Measurements from ENCODE around the gene PER3.

The PER3 gene

GRCh38 chr1:7783826-7784491 is at the start of gene PER3:
Gene PER3, plus strand, starts transcription at chr1:7784291. Its CDS starts 587 bp downstream, at chr1:7784878.
- peak; percentile 92 for DNase-seq (ENCODE audit: low read depth in 2 of 2)

- no peak for DNase-seq (ENCODE audit: low read depth in 2 of 2)
Observed at GRCh38 chr1:7738044-7738443, 46.0 kb upstream of the PER3 start.

GRCh38 chr1:7743346-7743745 is 40.7 kb upstream of the PER3 start:
- DNase-seq (ENCODE audit: low read depth in 2 of 2), result no peak

DNA sequence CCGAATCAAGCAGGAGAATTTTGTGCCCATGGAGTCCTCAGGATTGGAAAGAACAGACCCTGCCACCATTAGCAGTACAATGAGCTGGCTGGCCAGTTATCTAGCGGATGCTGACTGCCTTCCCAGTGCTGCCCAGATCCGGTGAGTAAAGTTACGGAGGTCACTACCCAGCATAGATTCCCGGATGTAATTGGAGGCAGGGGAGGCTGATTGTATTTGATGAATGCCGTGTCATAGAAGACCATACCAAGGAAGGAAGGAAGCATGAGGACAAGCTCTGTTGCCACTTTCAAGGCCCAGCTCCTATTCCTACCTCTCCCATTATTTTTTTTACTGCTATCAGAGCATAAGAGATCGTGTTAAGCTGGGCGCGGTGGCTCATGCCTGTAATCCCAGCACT is 39.2 kb upstream of the PER3 start:
- DNase-seq (ENCODE audit: low read depth in 2 of 2), result no peak

DNA sequence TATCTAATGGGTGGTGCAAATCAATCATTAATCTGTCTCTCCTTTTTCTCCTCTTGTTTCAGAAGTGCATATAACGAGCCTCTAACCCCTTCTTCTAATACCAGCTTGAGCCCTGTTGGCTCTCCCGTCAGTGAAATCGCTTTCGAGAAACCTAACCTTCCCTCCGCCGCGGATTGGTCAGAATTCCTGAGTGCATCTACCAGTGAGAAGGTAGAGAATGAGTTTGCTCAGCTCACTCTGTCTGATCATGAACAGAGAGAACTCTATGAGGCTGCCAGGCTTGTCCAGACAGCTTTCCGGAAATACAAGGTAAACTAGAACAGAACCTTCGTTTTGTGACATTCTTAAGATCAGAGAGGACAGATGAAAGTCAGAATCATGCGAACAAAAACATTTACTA is 38.3 kb upstream of the PER3 start:
- DNase-seq (ENCODE audit: low read depth in 2 of 2), result no peak

GRCh38 chr1:7747605-7748004 is 36.5 kb upstream of the PER3 start:
- no peak for DNase-seq (ENCODE audit: low read depth in 2 of 2)

- DNase-seq (ENCODE audit: low read depth in 2 of 2), result no peak
Observed at GRCh38 chr1:7749126-7749525, 35.0 kb upstream of the PER3 start.

GRCh38 chr1:7751174-7751573 is 32.9 kb upstream of the PER3 start:
- DNase-seq (ENCODE audit: low read depth in 2 of 2), result no peak

- peak; percentile 20 to 24 for DNase-seq (ENCODE audit: low read depth in 2 of 2)
Observed at GRCh38 chr1:7752512-7753417, 31.3 kb upstream of the PER3 start.

DNA sequence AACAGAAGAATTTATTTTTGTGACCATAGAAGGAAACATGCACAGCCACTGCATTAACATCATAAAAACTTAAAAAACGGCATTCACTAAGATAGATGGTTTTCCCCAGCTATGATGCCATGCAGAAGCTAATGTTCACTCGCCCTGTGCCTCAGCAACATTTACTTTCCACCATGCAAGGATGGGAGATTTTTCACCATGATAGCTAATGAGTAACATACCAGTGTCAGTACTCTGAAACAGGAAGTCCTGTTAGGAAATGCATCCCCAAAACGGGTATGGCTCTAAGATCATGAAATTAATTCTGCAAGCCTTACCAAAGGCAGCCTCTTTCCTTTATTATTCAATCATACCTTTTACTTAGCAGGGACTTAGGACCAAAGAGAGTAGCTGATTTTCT is 30.4 kb upstream of the PER3 start:
- no peak for DNase-seq (ENCODE audit: low read depth in 2 of 2)

DNA sequence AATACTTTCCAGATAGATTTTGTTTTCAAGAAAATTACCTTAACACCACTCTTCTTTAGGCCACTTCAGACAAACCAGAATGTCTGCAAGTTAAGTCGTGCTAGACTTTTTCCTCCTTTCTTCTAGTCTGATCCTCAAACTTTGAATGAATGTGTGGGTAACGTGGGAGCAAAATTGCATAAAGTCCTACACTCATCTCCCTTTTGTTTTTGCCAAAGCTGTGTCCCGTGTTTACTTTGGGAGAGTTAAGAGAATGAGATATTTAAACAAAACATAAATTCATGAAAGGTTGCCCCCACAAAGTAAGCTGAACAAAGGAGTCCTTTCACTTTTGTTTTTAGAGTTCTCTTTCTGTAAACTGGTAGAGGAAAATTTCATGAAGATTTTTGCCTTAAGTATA is 29.9 kb upstream of the PER3 start:
- no peak for DNase-seq (ENCODE audit: low read depth in 2 of 2)

GRCh38 chr1:7755448-7755847 is 28.6 kb upstream of the PER3 start:
- no peak for DNase-seq (ENCODE audit: low read depth in 2 of 2)

DNA sequence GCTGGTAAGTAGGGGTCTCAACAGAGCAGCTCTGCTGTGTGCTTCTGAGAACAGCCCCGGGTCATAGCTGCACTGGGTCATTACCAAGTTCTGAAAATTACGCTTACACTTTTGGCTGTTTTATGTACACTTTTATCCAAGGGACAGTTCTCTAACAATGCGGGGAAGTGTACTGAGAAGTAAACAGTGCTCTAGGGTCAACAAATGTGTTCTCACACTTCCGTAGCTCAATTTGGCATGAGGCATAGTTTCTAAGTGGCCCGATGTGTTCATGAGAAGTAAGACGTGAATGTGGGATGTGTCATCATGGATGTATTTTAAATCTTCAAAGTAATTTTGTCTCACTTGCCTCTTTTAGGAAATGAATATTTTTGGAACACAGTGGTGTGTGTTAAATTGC is 23.8 kb upstream of the PER3 start:
- DNase-seq (ENCODE audit: low read depth in 2 of 2), result no peak

- DNase-seq (ENCODE audit: low read depth in 2 of 2), result no peak
Observed at GRCh38 chr1:7761103-7761502, 23.0 kb upstream of the PER3 start.

GRCh38 chr1:7767176-7767575 is 16.9 kb upstream of the PER3 start:
- no peak for DNase-seq (ENCODE audit: low read depth in 2 of 2)

DNA sequence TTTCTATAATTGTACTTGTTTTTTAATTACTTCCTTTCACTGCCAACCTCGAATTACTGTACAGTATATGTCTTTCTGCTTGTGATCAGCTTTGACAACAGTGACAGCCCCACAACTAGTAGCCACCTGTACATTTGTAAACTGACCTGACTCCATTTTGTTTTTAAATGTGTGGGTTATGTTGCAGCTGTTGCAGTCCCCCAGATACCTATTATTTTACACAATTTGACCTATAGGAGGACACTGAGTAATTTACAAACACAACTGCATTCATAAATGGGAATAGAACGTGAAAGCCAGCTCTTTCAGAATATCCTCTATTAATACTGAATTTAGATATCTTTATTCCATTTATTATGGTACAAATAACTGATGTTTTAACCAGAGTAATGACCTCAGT is 15.5 kb upstream of the PER3 start:
- DNase-seq (ENCODE audit: low read depth in 2 of 2), result no peak

DNA sequence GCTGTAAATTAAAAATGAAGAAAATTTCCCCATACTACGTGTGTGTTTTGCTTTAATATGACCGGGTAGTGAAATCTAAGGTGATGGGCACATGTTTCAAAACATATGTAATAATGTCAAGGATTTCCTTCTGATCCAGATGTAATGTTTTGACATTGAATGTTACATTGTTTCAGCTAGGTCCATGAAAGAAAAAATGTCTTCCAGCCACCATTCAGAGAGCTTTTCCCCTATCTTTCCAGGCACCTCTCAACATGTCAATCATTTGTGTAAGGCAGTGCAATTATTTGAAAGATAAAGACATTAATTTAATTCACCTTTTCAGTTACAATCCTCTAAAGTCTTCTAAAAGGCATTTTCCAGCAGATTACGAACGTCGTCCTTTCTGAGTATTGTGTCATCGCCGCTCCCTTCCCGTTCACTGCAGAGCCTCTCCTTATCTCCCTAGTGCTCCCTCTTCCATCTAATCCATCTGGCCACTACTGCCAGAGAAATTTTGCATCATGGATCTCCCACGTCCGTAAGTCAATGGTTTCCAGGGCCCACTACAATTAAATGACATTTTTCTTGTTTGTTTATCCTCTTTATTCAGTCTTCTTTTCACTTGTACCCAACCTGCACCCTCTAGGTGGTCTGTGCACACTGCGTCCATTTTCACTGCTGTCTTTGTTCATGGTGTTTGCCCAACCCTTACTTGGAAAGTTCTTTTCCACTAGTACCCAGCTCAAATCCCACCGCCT is 14.2 kb upstream of the PER3 start:
- no peak for DNase-seq (ENCODE audit: low read depth in 2 of 2)

GRCh38 chr1:7770669-7770996 is 13.5 kb upstream of the PER3 start:
- no peak for DNase-seq (ENCODE audit: low read depth in 2 of 2)

DNA sequence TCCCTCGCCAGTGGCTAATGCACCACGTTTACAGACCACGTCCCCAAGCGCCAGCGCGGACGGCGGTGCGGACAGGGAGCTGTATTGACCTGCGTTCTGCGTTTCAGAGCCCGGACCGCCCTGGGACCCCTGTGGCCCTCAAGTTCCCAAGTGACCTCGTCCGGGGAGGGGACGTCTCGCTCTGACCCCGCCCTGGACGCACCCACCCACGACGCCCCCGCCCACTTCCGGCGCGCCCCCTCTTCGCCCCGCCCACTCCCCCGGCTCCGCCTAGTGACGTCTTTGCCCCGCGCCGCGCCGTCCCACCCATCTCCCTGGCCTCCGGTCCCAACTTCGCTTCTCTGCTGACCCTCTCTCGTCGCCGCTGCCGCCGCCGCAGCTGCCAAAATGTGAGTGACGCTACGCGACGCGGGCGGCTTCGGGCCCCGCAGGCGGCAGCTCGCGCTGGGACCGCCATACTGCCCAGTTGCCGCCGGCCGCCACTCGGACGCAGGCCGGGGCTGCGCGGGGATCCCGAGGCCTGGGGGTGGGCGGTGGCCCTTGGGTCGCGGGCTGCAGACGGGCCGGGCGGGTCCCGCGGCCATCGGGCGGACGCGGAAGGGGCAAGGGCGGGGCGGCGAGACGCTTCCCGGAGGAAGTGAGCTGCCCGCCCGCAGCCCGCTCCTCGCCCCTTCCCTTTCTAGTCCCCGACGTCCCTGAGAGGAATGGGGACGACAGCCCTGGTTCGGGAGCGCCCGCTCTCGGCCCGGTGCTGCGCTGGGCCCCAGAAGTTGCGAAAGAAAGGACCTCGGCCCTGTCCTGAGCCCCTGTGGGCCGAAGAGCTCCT is 12.9 kb upstream of the PER3 start, which contains the start of gene VAMP3:
VAMP3 (plus strand) TSS at position 300 of the 826 bp plus-strand sequence; CDS start at position 388, 88 bp downstream.
- DNase-seq (ENCODE audit: low read depth in 2 of 2), result peak; percentile 25 to 36

- no peak for DNase-seq (ENCODE audit: low read depth in 2 of 2)
Observed at GRCh38 chr1:7771823-7772299, 12.2 kb upstream of the PER3 start.

- no peak for DNase-seq (ENCODE audit: low read depth in 2 of 2)
Observed at GRCh38 chr1:7777591-7777990, 6.5 kb upstream of the PER3 start.
